GM12891 (cell line): ENCODE results near the gene PON1.

Source experiments
- DNase-seq: peaks from one replicate; pipeline ENCODE4 v3.0.0; 2011; ENCODE audit warnings: low spot score; ENCODE audit not compliant: insufficient read length
- FAIRE-seq: peaks from 2 replicates; lab custom pipeline; 2011; peaks lifted over from hg19 to GRCh38; lab: Jason Lieb, UNC
- PAX5 ChIP-seq: IDR thresholded peaks from 2 replicates; pipeline ENCODE4 v1.6.1; 2011; ENCODE audit warnings: low read length, moderate library complexity, mild to moderate bottlenecking; ENCODE audit not compliant: insufficient read depth, severe bottlenecking
- POLR2A ChIP-seq: IDR thresholded peaks from 2 replicates; pipeline ENCODE4 v1.6.1; 2011; ENCODE audit warnings: low read depth, low read length, control low read depth
- POLR2AphosphoS5 ChIP-seq: IDR thresholded peaks from 2 replicates; pipeline ENCODE4 v1.6.1; 2011; ENCODE audit warnings: low read depth, low read length, control low read depth
- POU2F2 ChIP-seq: IDR thresholded peaks from 2 replicates; pipeline ENCODE4 v1.6.1; 2011; ENCODE audit warnings: low read depth, mild to moderate bottlenecking, control low read depth, low read length, moderate library complexity
- SPI1 ChIP-seq: IDR thresholded peaks from 2 replicates; pipeline ENCODE4 v1.6.1; 2011; ENCODE audit warnings: low read depth, low read length, control low read depth
- TAF1 ChIP-seq: IDR thresholded peaks from 2 replicates; pipeline ENCODE4 v1.6.1; 2011; ENCODE audit warnings: low read depth, low read length, control low read depth

Gene PON1

DNA sequence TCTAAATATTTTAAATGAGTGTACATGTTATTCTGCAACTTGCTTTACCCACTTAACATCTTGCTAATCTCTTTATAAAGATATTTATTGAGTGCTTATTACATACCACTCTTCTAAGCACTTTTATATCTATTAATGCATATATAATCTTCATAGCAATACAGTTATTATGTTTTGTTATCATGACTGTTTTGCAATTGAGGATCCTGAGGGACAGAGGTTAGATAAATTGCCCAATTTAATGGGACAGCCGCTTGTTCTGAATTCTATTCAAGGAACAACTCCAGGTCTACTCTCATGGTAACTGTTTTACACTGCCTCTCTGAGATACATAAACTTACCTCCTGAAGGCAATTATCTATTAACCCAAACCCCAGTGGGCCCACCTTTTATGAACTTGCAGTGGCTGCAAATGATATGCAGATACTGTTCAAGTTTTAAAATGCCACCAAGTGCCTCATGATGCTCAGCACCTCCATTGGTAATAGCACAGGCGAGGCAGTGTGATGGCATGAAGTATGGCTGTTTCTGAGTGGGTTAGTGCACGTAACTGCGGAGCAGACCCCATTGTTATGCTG is 60.5 kb downstream of the PON1 start:
- DNase-seq (no peak), FAIRE-seq (no peak)
- TF ChIP-seq SPI1: no peak
- TF ChIP-seq PAX5: no peak
- no peak for TF ChIP-seq TAF1
- TF ChIP-seq POLR2AphosphoS5: no peak
- TF ChIP-seq POLR2A: no peak
- no peak for TF ChIP-seq POU2F2

GRCh38 chr7:95262875-95263274 is 61.5 kb downstream of the PON1 start:
- no peak for TF ChIP-seq POU2F2
- no peak for TF ChIP-seq TAF1
- TF ChIP-seq POLR2A: no peak
- TF ChIP-seq POLR2AphosphoS5: no peak
- TF ChIP-seq PAX5: no peak
- FAIRE-seq (no peak), DNase-seq (no peak)

- TF ChIP-seq POLR2AphosphoS5 (no peak), POU2F2 (no peak), SPI1 (no peak), POLR2A (no peak), PAX5 (no peak), TAF1 (no peak)
- no peak for DNase-seq
- no peak for FAIRE-seq
These were observed 62.4 kb downstream of the PON1 start for GRCh38 chr7:95261895-95262415.

- no peak for TF ChIP-seq PAX5
- no peak for TF ChIP-seq POU2F2
- TF ChIP-seq POLR2A: no peak
- TF ChIP-seq TAF1: no peak
- no peak for TF ChIP-seq POLR2AphosphoS5
- no peak for TF ChIP-seq SPI1
- no peak for DNase-seq
These were observed 68.6 kb downstream of the PON1 start for GRCh38 chr7:95255691-95256090.

DNA sequence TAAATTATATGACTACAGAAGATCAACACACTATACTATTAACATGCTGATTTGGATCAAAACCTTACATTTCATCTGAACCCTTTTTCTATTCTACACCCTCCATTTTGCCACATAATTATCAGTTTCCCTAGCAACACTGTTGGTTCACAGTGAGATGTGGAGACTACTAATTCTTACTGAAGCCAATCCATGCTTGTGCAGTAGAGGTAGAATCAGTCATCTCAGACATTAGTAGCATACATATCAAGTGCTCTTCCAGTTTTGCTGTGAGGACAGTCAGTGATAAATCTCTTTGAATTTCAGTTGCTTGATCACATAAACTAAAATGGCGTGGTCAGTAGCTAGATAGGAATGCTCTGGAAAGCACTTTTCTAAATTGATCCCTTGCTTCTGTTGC is 70.3 kb downstream of the PON1 start:
- TF ChIP-seq PAX5 (no peak), POU2F2 (no peak), POLR2AphosphoS5 (no peak), TAF1 (no peak), SPI1 (no peak), POLR2A (no peak)
- no peak for FAIRE-seq
- no peak for DNase-seq

More at GRCh38 chr7:95255691-95256090, 68.6 kb downstream of the PON1 start:
- no peak for FAIRE-seq

GRCh38 chr7:95251966-95252365 is 72.4 kb downstream of the PON1 start:
- FAIRE-seq (no peak), DNase-seq (no peak)
- no peak for TF ChIP-seq POU2F2
- TF ChIP-seq POLR2A: no peak
- no peak for TF ChIP-seq SPI1

GRCh38 chr7:95250571-95250970 is 73.8 kb downstream of the PON1 start:
- FAIRE-seq (no peak), DNase-seq (no peak)
- TF ChIP-seq SPI1 (no peak), TAF1 (no peak), POLR2AphosphoS5 (no peak)
